ENCODE data around the gene ISM1. TPM values are rescaled to one million over a fixed set of nuclear protein-coding genes. Genes with fewer than 3 reads are reported as not detected.

The ISM1 gene
- total and polyA plus RNA-seq, 2 donors (not counting 3 experiments of a cell fraction or from before 2014, with no cell fraction given): not detected

DNA sequence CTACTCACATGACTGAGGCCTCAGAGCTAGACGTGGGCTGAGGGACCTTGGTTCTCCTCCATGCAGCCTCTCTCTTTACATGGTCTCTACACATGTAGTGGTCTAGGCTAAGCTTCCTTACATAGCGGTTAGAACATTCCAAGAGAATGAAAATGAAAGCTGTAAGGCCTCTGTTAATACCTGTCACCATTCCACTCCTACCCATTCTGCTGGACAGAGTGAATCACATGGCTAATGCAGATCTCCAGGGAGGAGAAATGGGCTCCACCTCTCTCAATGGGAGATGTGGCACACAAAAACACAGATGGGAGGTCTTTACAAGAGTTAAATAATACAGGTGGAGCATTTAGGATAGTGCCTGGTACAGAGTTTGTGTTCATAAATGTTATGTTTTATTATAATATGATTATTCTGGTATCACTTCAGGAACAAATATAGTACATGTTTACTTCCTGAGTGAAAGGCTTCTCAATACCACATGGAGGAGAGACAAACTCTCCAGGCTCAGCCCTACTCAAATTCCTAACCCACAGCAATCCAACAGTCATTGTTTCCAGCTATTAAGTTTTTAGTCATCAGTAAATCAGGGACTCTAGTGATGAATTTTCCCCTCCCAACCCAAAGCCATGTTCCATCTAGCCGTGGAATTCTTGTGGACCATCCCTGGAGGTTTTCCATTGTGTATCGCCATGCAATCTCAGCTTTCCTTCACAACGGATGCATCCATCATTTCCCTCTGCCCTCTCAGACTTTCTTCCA is 57.9 kb downstream of the ISM1 start:
- H4K20me1 ChIP-seq (replicated peaks; ENCODE audit: control insufficient read depth, extremely low read depth, insufficient read depth, low read length): no peaks in the 10 kb centered on the region
- DNase-seq (ENCODE audit: low read depth, low spot score) (no peak), FAIRE-seq (no peak)
- intact Hi-C loops (cut with micrococcal nuclease) (no loop called here), dilution Hi-C loops (cut with MboI; ENCODE audit: extremely low pct_ligation_motif_present, low sequenced_read_pairs) (no loop called here)
- no peaks in the 10 kb centered on the region for H3K79me2 ChIP-seq (ENCODE audit: control insufficient read depth, insufficient read depth, low read length)
- no peaks in the 10 kb centered on the region for H3K36me3 ChIP-seq (ENCODE audit: control insufficient read depth in 2 of 2, extremely low read depth in 1 of 2, insufficient read depth in 2 of 2, low read length in 2 of 2)
- H3K9me3 ChIP-seq (replicated peaks; ENCODE audit: control insufficient read depth, insufficient read depth, low read length): no peaks in the 10 kb centered on the region
- no peak overlapping the region for H3K9ac ChIP-seq (replicated peaks; ENCODE audit: extremely low read depth, insufficient read depth, low read length)
- CTCF ChIA-PET: interaction anchor here (1.6 to 2.0 kb wide), 2 partner anchors 19 to 24 kb away, joined by 3 to 5 read pairs; no protein-coding TSS in a partner anchor
- BruUV-seq (replicated peaks): no TSS peak
- no peaks in the 10 kb centered on the region for H3K4me1 ChIP-seq (ENCODE audit: control insufficient read depth, extremely low read depth, insufficient read depth, low read length)
- POLR2A ChIA-PET: no interaction called here
- H3K4me3 ChIP-seq (replicated peaks in 1 of 3; ENCODE audit: insufficient read depth in 1 of 3, low read depth in 1 of 3, low read length in 3 of 3): no peak overlapping the region
- no peak overlapping the region for H2AFZ ChIP-seq (ENCODE audit: low read depth, low read length)
- H3K27ac ChIP-seq (ENCODE audit: insufficient read depth, low read depth, low read length): no peak overlapping the region
- peaks cover 5 to 24% of the 10 kb centered on the region in 2 experiments for H3K27me3 ChIP-seq (ENCODE audit: control insufficient read depth in 2 of 2, insufficient read depth in 2 of 2, low read length in 2 of 2)
- TF ChIP-seq JUN (IDR thresholded peaks at IDR 0.05; ENCODE audit: borderline replicate concordance, insufficient read depth, insufficient read length, low read depth) (no peak), POLR2A (IDR thresholded peaks at IDR 0.05; ENCODE audit: low read depth, low read length) (no peak), POLR2AphosphoS5 (IDR thresholded peaks at IDR 0.05; ENCODE audit: insufficient read depth, low read depth, low read length) (no peak), FOS (IDR thresholded peaks at IDR 0.05; ENCODE audit: borderline replicate concordance, insufficient read depth, low read length) (no peak), MYC (IDR thresholded peaks at IDR 0.05; ENCODE audit: low read depth, low read length) (no peak), EZH2 (IDR thresholded peaks at IDR 0.05; ENCODE audit: borderline replicate concordance, low read depth, low read length, severe bottlenecking) (no peak), GATA2 (IDR thresholded peaks at IDR 0.05; ENCODE audit: insufficient read depth, insufficient read length, low read depth, low read length) (no peak)
- TF ChIP-seq, protein P1, sequence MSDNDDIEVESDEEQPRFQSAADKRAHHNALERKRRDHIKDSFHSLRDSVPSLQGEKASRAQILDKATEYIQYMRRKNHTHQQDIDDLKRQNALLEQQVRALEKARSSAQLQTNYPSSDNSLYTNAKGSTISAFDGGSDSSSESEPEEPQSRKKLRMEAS (IDR thresholded peaks at IDR 0.05; ENCODE audit: insufficient read depth, insufficient read length): no peak
- TF ChIP-seq, protein P2, sequence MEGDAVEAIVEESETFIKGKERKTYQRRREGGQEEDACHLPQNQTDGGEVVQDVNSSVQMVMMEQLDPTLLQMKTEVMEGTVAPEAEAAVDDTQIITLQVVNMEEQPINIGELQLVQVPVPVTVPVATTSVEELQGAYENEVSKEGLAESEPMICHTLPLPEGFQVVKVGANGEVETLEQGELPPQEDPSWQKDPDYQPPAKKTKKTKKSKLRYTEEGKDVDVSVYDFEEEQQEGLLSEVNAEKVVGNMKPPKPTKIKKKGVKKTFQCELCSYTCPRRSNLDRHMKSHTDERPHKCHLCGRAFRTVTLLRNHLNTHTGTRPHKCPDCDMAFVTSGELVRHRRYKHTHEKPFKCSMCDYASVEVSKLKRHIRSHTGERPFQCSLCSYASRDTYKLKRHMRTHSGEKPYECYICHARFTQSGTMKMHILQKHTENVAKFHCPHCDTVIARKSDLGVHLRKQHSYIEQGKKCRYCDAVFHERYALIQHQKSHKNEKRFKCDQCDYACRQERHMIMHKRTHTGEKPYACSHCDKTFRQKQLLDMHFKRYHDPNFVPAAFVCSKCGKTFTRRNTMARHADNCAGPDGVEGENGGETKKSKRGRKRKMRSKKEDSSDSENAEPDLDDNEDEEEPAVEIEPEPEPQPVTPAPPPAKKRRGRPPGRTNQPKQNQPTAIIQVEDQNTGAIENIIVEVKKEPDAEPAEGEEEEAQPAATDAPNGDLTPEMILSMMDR (IDR thresholded peaks at IDR 0.05; ENCODE audit: extremely low read depth in 1 of 2, insufficient read depth in 1 of 2, low read depth in 1 of 2, low read length in 2 of 2): no peak
- no peaks in the 10 kb centered on the region for H3K9me1 ChIP-seq (replicated peaks; ENCODE audit: control insufficient read depth, extremely low read depth, insufficient read depth, low read length)
- no peak overlapping the region for H3K4me2 ChIP-seq (ENCODE audit: insufficient read depth, low read length)

All from endothelial cell of umbilical vein (primary cell).